ENCODE measurements around the gene MOB1B. TPM values are rescaled to one million over a fixed set of nuclear protein-coding genes. Genes with fewer than 3 reads are reported as not detected.
"Not testable (repeated sequence)": the region's sequence is repeated elsewhere in the genome, so short reads cannot be mapped to it uniquely, and the experiment has no call there.

The MOB1B gene
- total and polyA plus RNA-seq, 2 experiments from 2014 or later: 7.9 to 30.2 TPM

GRCh38 chr4:70997546-70997945, 95.4 kb downstream of the MOB1B start (continued):
- no peak for TF ChIP-seq ZNF462 (CRISPR knock-in tag; IDR thresholded peaks at IDR 0.05)
- no peak for TF ChIP-seq REST (IDR thresholded peaks at IDR 0.05; ENCODE audit: unreplicated experiment)
- no peak for TF ChIP-seq ZNF114 (CRISPR knock-in tag; IDR thresholded peaks at IDR 0.05)

GRCh38 chr4:70999639-71000038, 97.5 kb downstream of the MOB1B start:
- H3K4me3 Mint-ChIP-seq; H3F3A ChIP-seq (replicated peaks; ENCODE audit: low read depth); H3K27ac ChIP-seq (ENCODE audit: low read depth); H3K4me3 ChIP-seq; H3K4me2 ChIP-seq; H3K27me3 Mint-ChIP-seq (ENCODE audit: insufficient read depth, low read depth, poor library complexity); H3K9me2 ChIP-seq (ENCODE audit: insufficient read depth); H3K27ac Mint-ChIP-seq; DNase-seq (ENCODE audit: low spot score); H2AFZ ChIP-seq; H3K27me3 ChIP-seq (ENCODE audit: insufficient read depth); ATAC-seq: not testable (repeated sequence)
- Histone ChIP-seq H3K79me2 (replicated peaks; ENCODE audit: insufficient read depth) (peaks cover 100% of the 10 kb centered on the region), H3K4me1 (ENCODE audit: insufficient read depth) (peaks cover 45% of the 10 kb centered on the region), H3K36me3 (ENCODE audit: insufficient read depth) (peaks cover 14% of the 10 kb centered on the region; the same call in 1 of the 2 replicates), H4K20me1 (replicated peaks; ENCODE audit: insufficient read depth) (peaks cover 18% of the 10 kb centered on the region)
- Mint-ChIP-seq H3K9me3 (peaks cover 33% of the 10 kb centered on the region; the same call in 2 of the 3 replicates), H3K36me3 (ENCODE audit: low read depth) (peaks cover 72% of the 10 kb centered on the region), H3K4me1 (peaks cover 44% of the 10 kb centered on the region)

GRCh38 chr4:71001363-71001762, 99.2 kb downstream of the MOB1B start:
- H2AFZ ChIP-seq; ATAC-seq; H3K27ac Mint-ChIP-seq; H3K4me3 ChIP-seq; H3K27me3 Mint-ChIP-seq (ENCODE audit: insufficient read depth, low read depth, poor library complexity); H3K4me2 ChIP-seq; H3K27me3 ChIP-seq (ENCODE audit: insufficient read depth); H3F3A ChIP-seq (replicated peaks; ENCODE audit: low read depth); H3K4me3 Mint-ChIP-seq; DNase-seq (ENCODE audit: low spot score); H3K9me2 ChIP-seq (ENCODE audit: insufficient read depth); H3K27ac ChIP-seq (ENCODE audit: low read depth): not testable (repeated sequence)
- Histone ChIP-seq H3K4me1 (ENCODE audit: insufficient read depth) (peaks cover 35% of the 10 kb centered on the region), H4K20me1 (replicated peaks; ENCODE audit: insufficient read depth) (peaks cover 15% of the 10 kb centered on the region), H3K36me3 (ENCODE audit: insufficient read depth) (peaks cover 14% of the 10 kb centered on the region; the same call in 1 of the 2 replicates), H3K79me2 (replicated peaks; ENCODE audit: insufficient read depth) (peaks cover 96% of the 10 kb centered on the region)
- peaks cover 30% of the 10 kb centered on the region; the same call in 2 of the 3 replicates for H3K9me3 Mint-ChIP-seq
- peaks cover 61% of the 10 kb centered on the region for H3K36me3 Mint-ChIP-seq (ENCODE audit: low read depth)
- peaks cover 33% of the 10 kb centered on the region for H3K4me1 Mint-ChIP-seq

Measured in GM23338 (cell line).